TTC549 (cell line): Measurements from ENCODE around the gene FES.
"Not testable (repeated sequence)": the region's sequence is repeated elsewhere in the genome, so short reads cannot be mapped to it uniquely, and the experiment has no call there.

Source experiments
- FAIRE-seq: peaks from 2 replicates; lab custom pipeline; 2012; peaks lifted over from hg19 to GRCh38; lab: Jason Lieb, UNC

FES gene

GRCh38 chr15:90883976-90884718 is at the start of gene FES:
TSS of gene FES (plus strand) at chr15:90884504. CDS start at chr15:90885046, 542 bp downstream.
- FAIRE-seq, result no peak

DNA sequence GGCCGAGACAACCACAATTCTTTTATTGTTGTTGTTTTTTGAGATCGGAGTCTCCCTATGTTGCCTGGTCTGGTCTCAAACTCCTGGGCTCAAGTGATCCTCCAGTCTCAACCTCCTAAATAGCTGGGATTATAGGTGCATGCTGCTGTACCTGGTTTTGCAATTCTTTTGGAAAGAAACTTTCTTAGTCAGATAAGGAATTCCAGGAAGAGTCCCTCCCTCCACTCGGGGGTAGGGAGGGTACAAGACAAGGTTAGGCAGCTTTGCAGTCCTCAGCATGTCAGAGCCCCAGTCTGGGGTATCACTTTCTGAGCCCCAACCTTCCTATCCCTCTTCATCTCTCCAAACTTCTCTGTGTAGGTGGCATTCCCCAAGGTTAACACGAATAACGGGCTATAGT is 49.7 kb upstream of the FES start:
- no peak for FAIRE-seq

- no peak for FAIRE-seq
Observed at GRCh38 chr15:90836296-90836871, 47.9 kb upstream of the FES start.

GRCh38 chr15:90837094-90837493 is 47.2 kb upstream of the FES start:
- FAIRE-seq, result no peak

DNA sequence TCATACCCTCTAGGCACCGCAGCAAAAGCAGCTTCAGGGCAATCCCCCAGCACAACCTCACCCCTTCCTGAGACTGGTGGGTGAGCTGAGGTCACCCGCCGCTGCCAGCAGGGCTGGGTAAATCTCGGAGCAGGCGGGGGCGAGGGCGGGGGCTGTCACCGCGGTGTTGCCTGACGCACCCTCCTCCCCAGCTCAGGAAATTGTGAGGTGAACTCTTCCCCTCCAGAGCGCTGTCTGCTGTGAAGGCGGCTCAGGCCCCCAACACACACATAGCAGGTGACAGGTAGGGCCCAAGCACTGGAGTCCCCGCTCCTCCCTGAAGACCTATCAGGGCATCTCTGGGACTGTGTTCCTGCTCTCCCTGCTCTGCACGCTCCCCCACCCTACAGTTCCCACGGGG is 46.2 kb upstream of the FES start:
- no peak for FAIRE-seq

DNA sequence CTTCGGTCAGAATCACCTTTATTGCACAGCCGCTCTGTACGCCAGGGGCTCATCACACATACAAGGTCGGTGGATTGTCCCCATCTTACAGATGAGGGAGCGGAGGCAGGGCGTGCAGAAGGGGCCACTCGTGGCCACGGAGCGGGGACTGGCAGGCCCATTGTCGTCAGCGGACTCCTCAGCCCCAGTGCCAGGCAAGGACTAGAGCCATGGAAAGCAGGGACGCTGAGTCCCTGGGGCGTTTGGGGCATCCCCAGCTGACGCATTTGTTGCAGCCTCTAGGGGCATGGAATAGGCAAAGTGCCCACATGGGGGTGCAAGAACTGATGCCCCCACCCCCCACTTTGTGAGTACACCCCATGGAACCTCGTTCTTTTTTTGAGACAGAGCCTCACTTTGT is 45.8 kb upstream of the FES start:
- no peak for FAIRE-seq

GRCh38 chr15:90839187-90840071 is 44.9 kb upstream of the FES start:
- no peak for FAIRE-seq

DNA sequence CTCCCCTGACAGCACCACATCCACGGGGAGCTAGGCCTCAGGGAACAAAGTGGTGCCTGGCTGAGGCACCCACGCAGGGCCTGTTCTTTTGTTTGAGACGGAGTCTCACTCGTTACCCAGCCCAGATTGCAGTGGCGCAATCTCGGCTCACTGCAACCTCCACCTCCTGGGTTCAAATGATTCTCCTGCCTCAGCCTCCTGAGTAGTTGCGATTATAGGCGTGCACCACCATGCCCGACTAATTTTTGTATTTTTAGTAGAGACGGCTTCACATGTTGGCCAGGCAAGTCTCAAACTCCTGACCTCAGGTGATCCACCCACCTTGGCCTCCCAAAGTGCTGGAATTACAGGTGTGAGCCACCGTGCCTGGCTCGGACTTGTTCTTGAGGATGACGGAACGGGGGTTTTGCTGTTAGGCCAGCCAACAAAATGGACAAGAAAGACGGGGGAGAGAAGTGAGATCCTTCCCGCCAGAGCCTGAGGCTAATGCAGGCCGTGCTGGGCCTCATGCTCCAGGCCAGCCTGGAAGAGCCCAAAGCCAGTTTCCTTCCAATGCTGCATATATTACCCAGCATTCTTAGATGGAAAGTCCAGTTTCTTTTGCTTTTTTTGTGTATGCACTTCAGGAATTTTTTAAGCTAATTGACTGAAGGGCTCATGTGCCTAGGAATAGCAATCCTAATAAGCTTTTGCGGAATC is 44.0 kb upstream of the FES start:
- FAIRE-seq, result no peak

GRCh38 chr15:90840954-90841353 is 43.4 kb upstream of the FES start:
- FAIRE-seq, result no peak

GRCh38 chr15:90844696-90845095 is 39.6 kb upstream of the FES start:
- no peak for FAIRE-seq

GRCh38 chr15:90845201-90845949 is 38.9 kb upstream of the FES start:
- no peak for FAIRE-seq

DNA sequence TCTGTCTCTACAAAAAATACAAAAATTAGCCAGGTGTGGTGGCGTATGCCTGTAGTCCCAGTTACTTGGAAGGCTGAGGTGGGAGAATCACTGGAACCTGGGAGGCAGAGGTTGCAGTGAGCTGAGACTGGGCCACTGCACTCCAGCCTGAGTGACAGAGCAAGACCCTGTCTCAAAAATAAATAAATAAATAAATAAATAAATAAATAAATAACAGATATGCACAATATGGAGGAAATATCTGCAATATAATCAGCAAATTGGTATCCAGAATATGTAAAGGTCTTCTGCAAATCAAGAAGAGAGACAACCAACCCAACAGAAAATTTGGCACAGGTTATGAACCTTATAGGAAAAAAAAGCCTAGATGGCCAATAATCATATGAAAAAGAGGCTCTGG is 34.9 kb upstream of the FES start:
- not testable (repeated sequence) for FAIRE-seq

DNA sequence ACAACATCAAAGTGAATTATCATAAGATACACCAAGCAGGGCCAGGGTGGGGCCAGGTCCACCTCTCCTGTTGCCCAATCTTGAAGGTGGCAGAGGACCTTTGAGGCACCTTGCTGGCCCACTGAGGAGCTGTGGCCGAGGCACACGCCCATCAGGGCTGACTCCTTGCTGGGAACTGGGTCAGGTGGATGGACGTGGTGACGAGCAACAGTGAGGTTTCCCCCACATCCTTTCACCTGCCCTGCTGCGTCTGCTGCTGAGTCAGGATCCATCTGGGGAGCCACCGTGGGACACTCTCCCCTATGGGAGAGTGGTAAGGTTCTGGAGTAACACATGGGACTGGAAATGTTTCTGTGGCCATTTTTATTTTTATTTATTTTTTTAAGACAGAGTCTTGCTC is 33.2 kb upstream of the FES start:
- FAIRE-seq, result no peak

GRCh38 chr15:90851940-90852339 is 32.4 kb upstream of the FES start:
- no peak for FAIRE-seq

DNA sequence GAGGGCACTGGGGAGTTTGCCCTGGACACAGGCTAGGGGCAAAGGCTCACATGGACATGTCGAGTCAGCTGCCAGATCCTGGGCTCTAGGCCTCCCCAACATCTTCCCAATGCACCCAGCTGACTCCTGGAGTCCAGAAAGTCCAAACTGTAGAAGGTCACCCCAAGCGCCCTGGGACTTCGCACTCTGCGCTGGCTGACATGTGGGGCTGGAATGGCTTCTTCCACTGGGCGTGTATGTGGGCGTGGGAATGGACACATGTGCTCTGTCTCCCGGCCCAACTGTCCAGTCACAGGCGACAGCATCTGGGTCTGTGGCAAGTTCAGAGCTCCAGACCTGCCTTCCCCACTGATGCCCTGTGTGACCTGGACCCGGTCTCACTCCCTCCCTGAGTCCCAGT is 29.2 kb upstream of the FES start:
- no peak for FAIRE-seq

DNA sequence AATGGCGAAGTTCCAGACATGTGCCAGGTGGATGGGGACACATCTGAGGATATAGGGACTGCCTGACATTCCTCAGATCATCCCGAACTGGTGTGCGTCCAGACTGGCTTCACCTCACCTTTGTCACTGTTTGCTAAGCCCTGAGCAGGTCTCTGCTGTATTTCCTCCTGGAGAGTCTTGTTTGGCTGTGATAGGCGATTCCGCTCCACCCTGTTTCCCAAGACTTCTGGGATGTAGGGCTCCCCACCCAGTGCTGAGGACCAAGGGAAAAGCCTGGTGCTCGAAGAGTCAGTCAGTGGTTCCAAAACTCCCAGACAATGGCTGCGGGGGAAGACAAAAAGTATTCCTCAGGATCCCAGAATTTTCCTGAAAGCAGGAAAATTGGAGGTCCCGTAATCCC is 27.0 kb upstream of the FES start:
- FAIRE-seq, result no peak

- no peak for FAIRE-seq
Observed at GRCh38 chr15:90857883-90858443, 26.3 kb upstream of the FES start.

- FAIRE-seq, result no peak
Observed at GRCh38 chr15:90859234-90860131, 24.8 kb upstream of the FES start.

DNA sequence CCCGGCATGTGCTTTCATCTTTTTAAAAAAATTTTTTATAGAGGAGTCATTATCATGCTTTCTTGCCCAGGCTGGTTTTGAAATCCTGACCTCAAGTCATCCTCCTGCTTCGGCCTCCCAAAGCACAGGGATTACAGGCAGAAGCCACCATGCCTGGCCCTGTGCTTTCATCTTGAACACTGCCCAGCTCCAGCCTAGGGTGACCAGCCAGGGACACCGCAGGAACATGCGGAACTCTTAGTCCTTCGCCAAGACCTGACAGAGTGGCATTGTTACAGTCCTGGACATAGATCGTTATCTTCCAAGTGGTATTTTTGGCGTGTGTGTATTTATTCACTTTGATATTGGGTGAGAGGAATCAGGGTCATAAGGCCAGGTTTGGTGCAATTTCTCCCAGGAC is 23.9 kb upstream of the FES start:
- no peak for FAIRE-seq

GRCh38 chr15:90860942-90861675 is 23.2 kb upstream of the FES start:
- FAIRE-seq, result no peak
